ENCODE results near the gene LSM3. TPM values are rescaled to one million over a fixed set of nuclear protein-coding genes. Genes with fewer than 3 reads are reported as not detected.

LSM3 gene
- total and polyA plus RNA-seq, 9 of the 15 experiments (the other 6 are each of a cell fraction or from before 2014, with no cell fraction given) = 33.8 to 203 (median 61.2) TPM

DNA sequence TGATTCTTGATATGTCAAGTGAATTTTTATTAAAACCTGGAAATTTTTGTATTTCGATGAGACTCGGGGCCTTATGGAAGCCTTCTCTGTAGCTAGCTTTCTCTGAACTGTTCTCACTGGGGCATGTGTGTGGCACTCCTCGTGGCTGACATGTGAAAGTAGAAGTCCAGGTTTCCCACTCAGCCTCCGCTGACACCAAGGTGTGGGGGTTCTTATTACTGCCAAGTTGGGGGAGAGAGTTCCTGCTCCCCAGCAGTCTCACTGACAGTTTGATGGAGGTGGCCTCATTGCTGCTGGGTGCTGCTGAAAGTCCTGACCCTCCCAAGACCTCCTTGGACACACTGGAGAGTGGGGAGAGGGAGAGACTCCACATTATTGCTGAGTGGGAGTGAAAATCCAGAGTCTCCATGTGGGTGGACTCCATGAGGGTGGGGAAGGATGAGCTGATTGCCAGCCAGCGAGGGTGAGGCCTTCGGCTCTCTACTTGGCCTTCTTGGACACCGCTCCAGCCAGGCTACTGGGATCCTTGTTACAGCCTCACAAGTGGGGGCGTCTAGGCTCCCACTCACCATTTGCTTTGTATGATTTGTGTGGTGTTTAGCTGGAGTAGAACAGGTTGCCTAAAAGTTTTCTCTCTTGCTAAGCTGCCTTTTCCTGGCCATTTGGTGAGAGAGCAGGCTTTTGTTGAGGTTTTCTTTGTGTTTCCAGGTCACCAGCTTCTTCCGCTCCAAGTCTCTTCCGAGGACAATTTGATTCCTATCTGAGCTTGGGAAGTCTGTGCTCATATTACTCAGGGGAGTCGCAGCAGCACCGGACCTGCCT lies 64.1 kb downstream of the LSM3 start (continued):
- 0 out of 2 replicates have a peak, but pooled peaks have one; percentile 65 for TF ChIP-seq DMBX1 (CRISPR knock-in tag; IDR thresholded peaks at IDR 0.05; ENCODE audit: borderline replicate concordance)
- TF ChIP-seq, protein P1, sequence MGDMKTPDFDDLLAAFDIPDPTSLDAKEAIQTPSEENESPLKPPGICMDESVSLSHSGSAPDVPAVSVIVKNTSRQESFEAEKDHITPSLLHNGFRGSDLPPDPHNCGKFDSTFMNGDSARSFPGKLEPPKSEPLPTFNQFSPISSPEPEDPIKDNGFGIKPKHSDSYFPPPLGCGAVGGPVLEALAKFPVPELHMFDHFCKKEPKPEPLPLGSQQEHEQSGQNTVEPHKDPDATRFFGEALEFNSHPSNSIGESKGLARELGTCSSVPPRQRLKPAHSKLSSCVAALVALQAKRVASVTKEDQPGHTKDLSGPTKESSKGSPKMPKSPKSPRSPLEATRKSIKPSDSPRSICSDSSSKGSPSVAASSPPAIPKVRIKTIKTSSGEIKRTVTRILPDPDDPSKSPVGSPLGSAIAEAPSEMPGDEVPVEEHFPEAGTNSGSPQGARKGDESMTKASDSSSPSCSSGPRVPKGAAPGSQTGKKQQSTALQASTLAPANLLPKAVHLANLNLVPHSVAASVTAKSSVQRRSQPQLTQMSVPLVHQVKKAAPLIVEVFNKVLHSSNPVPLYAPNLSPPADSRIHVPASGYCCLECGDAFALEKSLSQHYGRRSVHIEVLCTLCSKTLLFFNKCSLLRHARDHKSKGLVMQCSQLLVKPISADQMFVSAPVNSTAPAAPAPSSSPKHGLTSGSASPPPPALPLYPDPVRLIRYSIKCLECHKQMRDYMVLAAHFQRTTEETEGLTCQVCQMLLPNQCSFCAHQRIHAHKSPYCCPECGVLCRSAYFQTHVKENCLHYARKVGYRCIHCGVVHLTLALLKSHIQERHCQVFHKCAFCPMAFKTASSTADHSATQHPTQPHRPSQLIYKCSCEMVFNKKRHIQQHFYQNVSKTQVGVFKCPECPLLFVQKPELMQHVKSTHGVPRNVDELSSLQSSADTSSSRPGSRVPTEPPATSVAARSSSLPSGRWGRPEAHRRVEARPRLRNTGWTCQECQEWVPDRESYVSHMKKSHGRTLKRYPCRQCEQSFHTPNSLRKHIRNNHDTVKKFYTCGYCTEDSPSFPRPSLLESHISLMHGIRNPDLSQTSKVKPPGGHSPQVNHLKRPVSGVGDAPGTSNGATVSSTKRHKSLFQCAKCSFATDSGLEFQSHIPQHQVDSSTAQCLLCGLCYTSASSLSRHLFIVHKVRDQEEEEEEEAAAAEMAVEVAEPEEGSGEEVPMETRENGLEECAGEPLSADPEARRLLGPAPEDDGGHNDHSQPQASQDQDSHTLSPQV (IDR thresholded peaks at IDR 0.05) = peak; percentile 54; the same call in 1 of the 2 replicates
- 0 out of 2 replicates have a peak, but pooled peaks have one; percentile 59 for TF ChIP-seq ZNF175 (CRISPR knock-in tag; IDR thresholded peaks at IDR 0.05; ENCODE audit: low read depth)
- peak; percentile 67 for TF ChIP-seq NR2C1 (IDR thresholded peaks at IDR 0.05)
- TF ChIP-seq NR2C1 (tag; IDR thresholded peaks at IDR 0.05) = peak; percentile 92
- TF ChIP-seq, protein P2, sequence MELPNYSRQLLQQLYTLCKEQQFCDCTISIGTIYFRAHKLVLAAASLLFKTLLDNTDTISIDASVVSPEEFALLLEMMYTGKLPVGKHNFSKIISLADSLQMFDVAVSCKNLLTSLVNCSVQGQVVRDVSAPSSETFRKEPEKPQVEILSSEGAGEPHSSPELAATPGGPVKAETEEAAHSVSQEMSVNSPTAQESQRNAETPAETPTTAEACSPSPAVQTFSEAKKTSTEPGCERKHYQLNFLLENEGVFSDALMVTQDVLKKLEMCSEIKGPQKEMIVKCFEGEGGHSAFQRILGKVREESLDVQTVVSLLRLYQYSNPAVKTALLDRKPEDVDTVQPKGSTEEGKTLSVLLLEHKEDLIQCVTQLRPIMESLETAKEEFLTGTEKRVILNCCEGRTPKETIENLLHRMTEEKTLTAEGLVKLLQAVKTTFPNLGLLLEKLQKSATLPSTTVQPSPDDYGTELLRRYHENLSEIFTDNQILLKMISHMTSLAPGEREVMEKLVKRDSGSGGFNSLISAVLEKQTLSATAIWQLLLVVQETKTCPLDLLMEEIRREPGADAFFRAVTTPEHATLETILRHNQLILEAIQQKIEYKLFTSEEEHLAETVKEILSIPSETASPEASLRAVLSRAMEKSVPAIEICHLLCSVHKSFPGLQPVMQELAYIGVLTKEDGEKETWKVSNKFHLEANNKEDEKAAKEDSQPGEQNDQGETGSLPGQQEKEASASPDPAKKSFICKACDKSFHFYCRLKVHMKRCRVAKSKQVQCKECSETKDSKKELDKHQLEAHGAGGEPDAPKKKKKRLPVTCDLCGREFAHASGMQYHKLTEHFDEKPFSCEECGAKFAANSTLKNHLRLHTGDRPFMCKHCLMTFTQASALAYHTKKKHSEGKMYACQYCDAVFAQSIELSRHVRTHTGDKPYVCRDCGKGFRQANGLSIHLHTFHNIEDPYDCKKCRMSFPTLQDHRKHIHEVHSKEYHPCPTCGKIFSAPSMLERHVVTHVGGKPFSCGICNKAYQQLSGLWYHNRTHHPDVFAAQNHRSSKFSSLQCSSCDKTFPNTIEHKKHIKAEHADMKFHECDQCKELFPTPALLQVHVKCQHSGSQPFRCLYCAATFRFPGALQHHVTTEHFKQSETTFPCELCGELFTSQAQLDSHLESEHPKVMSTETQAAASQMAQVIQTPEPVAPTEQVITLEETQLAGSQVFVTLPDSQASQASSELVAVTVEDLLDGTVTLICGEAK (IDR thresholded peaks at IDR 0.05) = peak; percentile 49; the same call in 1 of the 2 replicates
- TF ChIP-seq, protein P2 (CRISPR knock-in tag; IDR thresholded peaks at IDR 0.05) = no peak
- no peak for TF ChIP-seq ZNF384 (IDR thresholded peaks at IDR 0.05; ENCODE audit: low read depth, low read length)
- TF ChIP-seq, protein P3, sequence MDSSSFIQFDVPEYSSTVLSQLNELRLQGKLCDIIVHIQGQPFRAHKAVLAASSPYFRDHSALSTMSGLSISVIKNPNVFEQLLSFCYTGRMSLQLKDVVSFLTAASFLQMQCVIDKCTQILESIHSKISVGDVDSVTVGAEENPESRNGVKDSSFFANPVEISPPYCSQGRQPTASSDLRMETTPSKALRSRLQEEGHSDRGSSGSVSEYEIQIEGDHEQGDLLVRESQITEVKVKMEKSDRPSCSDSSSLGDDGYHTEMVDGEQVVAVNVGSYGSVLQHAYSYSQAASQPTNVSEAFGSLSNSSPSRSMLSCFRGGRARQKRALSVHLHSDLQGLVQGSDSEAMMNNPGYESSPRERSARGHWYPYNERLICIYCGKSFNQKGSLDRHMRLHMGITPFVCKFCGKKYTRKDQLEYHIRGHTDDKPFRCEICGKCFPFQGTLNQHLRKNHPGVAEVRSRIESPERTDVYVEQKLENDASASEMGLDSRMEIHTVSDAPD (CRISPR knock-in tag; IDR thresholded peaks at IDR 0.05) = 0 out of 2 replicates have a peak, but pooled peaks have one; percentile 17
- no peak for TF ChIP-seq NR2C2 (CRISPR knock-in tag; IDR thresholded peaks at IDR 0.05)
- peak; percentile 81 for TF ChIP-seq NR2C2 (tag; IDR thresholded peaks at IDR 0.05)
- peak; percentile 51 for TF ChIP-seq ZNF316 (IDR thresholded peaks at IDR 0.05)

Data from K562 (cell line).